ENCODE measurements around the gene HIPK4. TPM values are rescaled to one million over a fixed set of nuclear protein-coding genes. Genes with fewer than 3 reads are reported as not detected.

HIPK4 gene
- total RNA-seq, 1 donor from 2014 or later: not detected

GRCh38 chr19:40360020-40360707, 29.8 kb downstream of the HIPK4 start:
- Histone ChIP-seq H3K4me1 (ENCODE audit: control insufficient read depth in 3 of 3, insufficient read depth in 3 of 3, low read length in 3 of 3) (peaks cover 0 to 11% (median 2%) of the 10 kb centered on the region in 3 donors), H3K9ac (ENCODE audit: low read depth in 1 of 3, low read length in 3 of 3) (no peak overlapping the region), H3K9me3 (ENCODE audit: control insufficient read depth in 3 of 3, low read length in 3 of 3) (no peaks in the 10 kb centered on the region), H3K27me3 (ENCODE audit: control insufficient read depth in 3 of 3, insufficient read depth in 3 of 3, low read length in 3 of 3) (no peaks in the 10 kb centered on the region), H3K27ac (ENCODE audit: low read depth, low read length) (no peak overlapping the region), H3K36me3 (ENCODE audit: control insufficient read depth in 3 of 3, insufficient read depth in 3 of 3, low read length in 3 of 3) (peaks cover 0 to 2% (median 0%) of the 10 kb centered on the region in 3 donors), H3K4me3 (ENCODE audit: low read length in 3 of 3) (no peak overlapping the region)

- H3K9ac ChIP-seq (ENCODE audit: low read depth in 1 of 3, low read length in 3 of 3): no peak overlapping the region
- H3K36me3 ChIP-seq (ENCODE audit: control insufficient read depth in 3 of 3, insufficient read depth in 3 of 3, low read length in 3 of 3): peaks cover 0 to 4% (median 0%) of the 10 kb centered on the region in 3 donors
- H3K9me3 ChIP-seq (ENCODE audit: control insufficient read depth in 3 of 3, low read length in 3 of 3): no peaks in the 10 kb centered on the region
- H3K4me3 ChIP-seq (ENCODE audit: low read length in 3 of 3): no peak overlapping the region
- H3K27ac ChIP-seq (ENCODE audit: low read depth, low read length): no peak overlapping the region
- no peaks in the 10 kb centered on the region for H3K27me3 ChIP-seq (ENCODE audit: control insufficient read depth in 3 of 3, insufficient read depth in 3 of 3, low read length in 3 of 3)
- H3K4me1 ChIP-seq (ENCODE audit: control insufficient read depth in 3 of 3, insufficient read depth in 3 of 3, low read length in 3 of 3): peaks cover 0 to 13% (median 2%) of the 10 kb centered on the region in 3 donors
These were observed 31.2 kb downstream of the HIPK4 start for GRCh38 chr19:40358773-40359172.

- Histone ChIP-seq H3K9me3 (ENCODE audit: control insufficient read depth in 3 of 3, low read length in 3 of 3) (no peaks in the 10 kb centered on the region), H3K9ac (ENCODE audit: low read depth in 1 of 3, low read length in 3 of 3) (no peak overlapping the region), H3K27me3 (ENCODE audit: control insufficient read depth in 3 of 3, insufficient read depth in 3 of 3, low read length in 3 of 3) (no peaks in the 10 kb centered on the region), H3K27ac (ENCODE audit: low read depth, low read length) (no peak overlapping the region), H3K4me1 (ENCODE audit: control insufficient read depth in 3 of 3, insufficient read depth in 3 of 3, low read length in 3 of 3) (peaks cover 0 to 13% (median 2%) of the 10 kb centered on the region in 3 donors), H3K36me3 (ENCODE audit: control insufficient read depth in 3 of 3, insufficient read depth in 3 of 3, low read length in 3 of 3) (peaks cover 0 to 4% (median 0%) of the 10 kb centered on the region in 3 donors), H3K4me3 (ENCODE audit: low read length in 3 of 3) (no peak overlapping the region)
These were observed 32.3 kb downstream of the HIPK4 start for GRCh38 chr19:40357640-40358039.

- no peak overlapping the region for H3K9ac ChIP-seq (ENCODE audit: low read depth in 1 of 3, low read length in 3 of 3)
- H3K27ac ChIP-seq (ENCODE audit: low read depth, low read length): no peak overlapping the region
- no peak overlapping the region for H3K4me3 ChIP-seq (ENCODE audit: low read length in 3 of 3)
- H3K36me3 ChIP-seq (ENCODE audit: control insufficient read depth in 3 of 3, insufficient read depth in 3 of 3, low read length in 3 of 3): peaks cover 0 to 4% (median 0%) of the 10 kb centered on the region in 3 donors
- no peaks in the 10 kb centered on the region for H3K27me3 ChIP-seq (ENCODE audit: control insufficient read depth in 3 of 3, insufficient read depth in 3 of 3, low read length in 3 of 3)
- H3K4me1 ChIP-seq (ENCODE audit: control insufficient read depth in 3 of 3, insufficient read depth in 3 of 3, low read length in 3 of 3): peaks cover 0 to 13% (median 2%) of the 10 kb centered on the region in 3 donors
- no peaks in the 10 kb centered on the region for H3K9me3 ChIP-seq (ENCODE audit: control insufficient read depth in 3 of 3, low read length in 3 of 3)
These were observed 33.0 kb downstream of the HIPK4 start for GRCh38 chr19:40356681-40357595.

- H3K27me3 ChIP-seq (ENCODE audit: control insufficient read depth in 3 of 3, insufficient read depth in 3 of 3, low read length in 3 of 3): no peaks in the 10 kb centered on the region
- peaks cover 0 to 4% (median 0%) of the 10 kb centered on the region in 3 donors for H3K36me3 ChIP-seq (ENCODE audit: control insufficient read depth in 3 of 3, insufficient read depth in 3 of 3, low read length in 3 of 3)
These were observed 33.9 kb downstream of the HIPK4 start for GRCh38 chr19:40355975-40356680.

GRCh38 chr19:40348961-40349507, 40.9 kb downstream of the HIPK4 start:
- Histone ChIP-seq H3K36me3 (ENCODE audit: control insufficient read depth in 3 of 3, insufficient read depth in 3 of 3, low read length in 3 of 3) (no peaks in the 10 kb centered on the region), H3K27ac (ENCODE audit: low read depth, low read length) (peak overlapping the region; percentile 73)

More at GRCh38 chr19:40355975-40356680, 33.9 kb downstream of the HIPK4 start:
- H3K9me3 ChIP-seq (ENCODE audit: control insufficient read depth in 3 of 3, low read length in 3 of 3): no peaks in the 10 kb centered on the region
- peak overlapping the region in 1 of 3 donors; percentile 30 for H3K9ac ChIP-seq (ENCODE audit: low read depth in 1 of 3, low read length in 3 of 3)
- no peak overlapping the region for H3K4me3 ChIP-seq (ENCODE audit: low read length in 3 of 3)
- peaks cover 0 to 13% (median 2%) of the 10 kb centered on the region in 3 donors for H3K4me1 ChIP-seq (ENCODE audit: control insufficient read depth in 3 of 3, insufficient read depth in 3 of 3, low read length in 3 of 3)
- no peak overlapping the region for H3K27ac ChIP-seq (ENCODE audit: low read depth, low read length)

GRCh38 chr19:40348125-40348913, 41.7 kb downstream of the HIPK4 start, which contains the start of the genes C19orf47 and PLD3:
Gene C19orf47 (minus strand): TSS chr19:40348397. CDS start chr19:40341857, 6,540 bp downstream.
Gene PLD3 (plus strand): TSS chr19:40348695. CDS start chr19:40366484, 17,789 bp downstream.
- Histone ChIP-seq H3K27ac (ENCODE audit: low read depth, low read length) (peak within 1 kb of the TSS; percentile 87), H3K9ac (ENCODE audit: low read depth in 1 of 3, low read length in 3 of 3) (peak within 1 kb of the TSS; percentile 87 to 90 (median 89)), H3K4me1 (ENCODE audit: control insufficient read depth in 3 of 3, insufficient read depth in 3 of 3, low read length in 3 of 3) (peaks cover 7 to 31% (median 17%) of the 10 kb centered on the region in 3 donors), H3K4me3 (ENCODE audit: low read length in 3 of 3) (peak within 1 kb of the TSS; percentile 87 to 97 (median 95)), H3K27me3 (ENCODE audit: control insufficient read depth in 3 of 3, insufficient read depth in 3 of 3, low read length in 3 of 3) (no peaks in the 10 kb centered on the region), H3K9me3 (ENCODE audit: control insufficient read depth in 3 of 3, low read length in 3 of 3) (no peaks in the 10 kb centered on the region), H3K36me3 (ENCODE audit: control insufficient read depth in 3 of 3, insufficient read depth in 3 of 3, low read length in 3 of 3) (no peaks in the 10 kb centered on the region)

More at GRCh38 chr19:40348961-40349507, 40.9 kb downstream of the HIPK4 start:
- no peaks in the 10 kb centered on the region for H3K27me3 ChIP-seq (ENCODE audit: control insufficient read depth in 3 of 3, insufficient read depth in 3 of 3, low read length in 3 of 3)
- H3K4me3 ChIP-seq (ENCODE audit: low read length in 3 of 3): peak overlapping the region; percentile 75 to 97 (median 95)
- H3K9ac ChIP-seq (ENCODE audit: low read depth in 1 of 3, low read length in 3 of 3): peak overlapping the region; percentile 87 to 90 (median 89)
- peaks cover 7 to 28% (median 15%) of the 10 kb centered on the region in 3 donors for H3K4me1 ChIP-seq (ENCODE audit: control insufficient read depth in 3 of 3, insufficient read depth in 3 of 3, low read length in 3 of 3)
- no peaks in the 10 kb centered on the region for H3K9me3 ChIP-seq (ENCODE audit: control insufficient read depth in 3 of 3, low read length in 3 of 3)

GRCh38 chr19:40344422-40344821, 45.6 kb downstream of the HIPK4 start:
- H3K9me3 ChIP-seq (ENCODE audit: control insufficient read depth in 3 of 3, low read length in 3 of 3): no peaks in the 10 kb centered on the region
- H3K27me3 ChIP-seq (ENCODE audit: control insufficient read depth in 3 of 3, insufficient read depth in 3 of 3, low read length in 3 of 3): no peaks in the 10 kb centered on the region
- no peak overlapping the region for H3K4me3 ChIP-seq (ENCODE audit: low read length in 3 of 3)
- no peak overlapping the region for H3K9ac ChIP-seq (ENCODE audit: low read depth in 1 of 3, low read length in 3 of 3)
- peaks cover 0 to 2% (median 0%) of the 10 kb centered on the region in 3 donors for H3K36me3 ChIP-seq (ENCODE audit: control insufficient read depth in 3 of 3, insufficient read depth in 3 of 3, low read length in 3 of 3)
- no peak overlapping the region for H3K27ac ChIP-seq (ENCODE audit: low read depth, low read length)
- peaks cover 18 to 50% (median 36%) of the 10 kb centered on the region in 3 donors for H3K4me1 ChIP-seq (ENCODE audit: control insufficient read depth in 3 of 3, insufficient read depth in 3 of 3, low read length in 3 of 3)

Data from skeletal muscle tissue (tissue), 4 donors.